Measurements from ENCODE around the gene EXOC7.
A peak's percentile ranks its signal among the peaks of the same experiment; 100 is the strongest.

- TF ChIP-seq EZH2 (IDR thresholded peaks at IDR 0.05; ENCODE audit: insufficient read depth, low read length) (peak; percentile 14), CTCF (IDR thresholded peaks at IDR 0.05; ENCODE audit: insufficient read depth, low read depth, low read length) (no peak)
These were observed 27.3 kb downstream of the EXOC7 start for GRCh38 chr17:76076146-76076764.
